Fibroblast of lung (primary cell): ENCODE results near the gene HES1.

Source experiments
- EZH2 ChIP-seq: IDR thresholded peaks from 2 replicates; pipeline ENCODE4 v1.5.1; 2012; ENCODE audit warnings: low read length, control low read depth, mild to moderate bottlenecking; ENCODE audit errors: missing control alignments
- TF ChIP-seq, protein P1 (sequence below), 2 donors: IDR thresholded peaks in 1 of 2; conservative IDR thresholded peaks in 1 of 2; 1 replicate in 1 of 2; 2 replicates in 1 of 2; pipeline ENCODE4 v1.5.1; 2011 to 2012; ENCODE audit warnings: low read length in 2 of 2, control low read depth in 1 of 2, inconsistent platforms in 1 of 2, low read depth in 1 of 2, mild to moderate bottlenecking in 1 of 2

- TF ChIP-seq, protein P1, sequence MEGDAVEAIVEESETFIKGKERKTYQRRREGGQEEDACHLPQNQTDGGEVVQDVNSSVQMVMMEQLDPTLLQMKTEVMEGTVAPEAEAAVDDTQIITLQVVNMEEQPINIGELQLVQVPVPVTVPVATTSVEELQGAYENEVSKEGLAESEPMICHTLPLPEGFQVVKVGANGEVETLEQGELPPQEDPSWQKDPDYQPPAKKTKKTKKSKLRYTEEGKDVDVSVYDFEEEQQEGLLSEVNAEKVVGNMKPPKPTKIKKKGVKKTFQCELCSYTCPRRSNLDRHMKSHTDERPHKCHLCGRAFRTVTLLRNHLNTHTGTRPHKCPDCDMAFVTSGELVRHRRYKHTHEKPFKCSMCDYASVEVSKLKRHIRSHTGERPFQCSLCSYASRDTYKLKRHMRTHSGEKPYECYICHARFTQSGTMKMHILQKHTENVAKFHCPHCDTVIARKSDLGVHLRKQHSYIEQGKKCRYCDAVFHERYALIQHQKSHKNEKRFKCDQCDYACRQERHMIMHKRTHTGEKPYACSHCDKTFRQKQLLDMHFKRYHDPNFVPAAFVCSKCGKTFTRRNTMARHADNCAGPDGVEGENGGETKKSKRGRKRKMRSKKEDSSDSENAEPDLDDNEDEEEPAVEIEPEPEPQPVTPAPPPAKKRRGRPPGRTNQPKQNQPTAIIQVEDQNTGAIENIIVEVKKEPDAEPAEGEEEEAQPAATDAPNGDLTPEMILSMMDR (conservative IDR thresholded peaks at IDR 0.05 in 1 of 2, IDR thresholded peaks at IDR 0.05 in 1 of 2; ENCODE audit: low read depth in 1 of 2, low read length in 2 of 2), result no peak
- no peak for TF ChIP-seq EZH2
These were observed at the start of gene HES1 for GRCh38 chr3:194135806-194136518.
